C4-2B (cell line): ENCODE results near the gene CDHR3.
"Not testable (repeated sequence)": the region's sequence is repeated elsewhere in the genome, so short reads cannot be mapped to it uniquely, and the experiment has no call there.

Experiments used
- H3K27ac ChIP-seq: fragments of 450-650 bp; 2 replicates; pipeline ENCODE4 v1.5.1; 2017
- ZFX ChIP-seq: fragments of 450-650 bp; IDR thresholded peaks from 2 replicates; pipeline ENCODE4 v1.6.1; 2017
- TF ChIP-seq, protein P1 (sequence below): fragments of 450-650 bp; conservative IDR thresholded peaks from 2 replicates; pipeline ENCODE4 v1.5.1; 2017; ENCODE audit warnings: mild to moderate bottlenecking

CDHR3 gene

DNA sequence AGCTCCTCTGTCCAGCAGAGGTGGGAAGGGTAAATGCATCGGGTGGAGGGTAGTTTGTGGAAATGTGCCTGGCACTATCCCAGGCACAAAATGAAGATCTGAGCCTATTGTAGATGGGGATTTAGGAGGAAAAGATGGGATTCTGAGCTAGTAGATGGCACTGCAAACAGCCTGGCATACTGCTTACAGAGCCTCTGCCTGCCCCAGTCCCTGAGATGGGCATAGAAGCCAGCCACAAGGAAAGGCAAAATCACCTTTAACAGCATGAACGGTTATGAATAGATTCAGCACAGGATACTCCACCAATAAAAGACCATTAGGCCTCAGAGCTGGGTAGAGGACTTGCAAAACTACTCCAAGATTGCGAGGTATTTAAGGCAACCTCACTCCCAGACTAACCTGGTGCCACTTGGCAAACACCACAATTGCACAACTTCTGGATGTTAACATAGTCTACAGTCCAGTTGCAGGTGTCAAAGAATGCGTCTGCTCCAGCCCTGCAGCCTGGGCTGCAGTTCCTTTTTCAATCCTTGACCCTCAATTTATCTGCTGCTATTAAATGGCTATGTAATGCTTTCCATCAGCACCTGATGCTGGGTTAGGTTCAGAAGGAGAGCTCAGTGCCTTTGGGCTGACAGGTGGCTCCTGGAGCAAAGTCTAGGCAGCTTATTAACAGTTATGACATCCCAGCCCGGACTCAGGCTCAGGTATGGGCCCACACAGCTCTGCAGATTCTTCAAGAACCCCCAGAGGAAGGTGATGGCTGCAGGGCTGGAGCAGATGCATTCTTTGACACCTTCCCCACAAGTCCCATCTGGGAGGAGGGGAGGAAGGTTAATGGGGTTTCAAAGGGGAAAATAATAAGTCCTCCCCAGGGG lies 34.0 kb downstream of the CDHR3 start:
- H3K27ac ChIP-seq: no peak overlapping the region
- TF ChIP-seq, protein P1, sequence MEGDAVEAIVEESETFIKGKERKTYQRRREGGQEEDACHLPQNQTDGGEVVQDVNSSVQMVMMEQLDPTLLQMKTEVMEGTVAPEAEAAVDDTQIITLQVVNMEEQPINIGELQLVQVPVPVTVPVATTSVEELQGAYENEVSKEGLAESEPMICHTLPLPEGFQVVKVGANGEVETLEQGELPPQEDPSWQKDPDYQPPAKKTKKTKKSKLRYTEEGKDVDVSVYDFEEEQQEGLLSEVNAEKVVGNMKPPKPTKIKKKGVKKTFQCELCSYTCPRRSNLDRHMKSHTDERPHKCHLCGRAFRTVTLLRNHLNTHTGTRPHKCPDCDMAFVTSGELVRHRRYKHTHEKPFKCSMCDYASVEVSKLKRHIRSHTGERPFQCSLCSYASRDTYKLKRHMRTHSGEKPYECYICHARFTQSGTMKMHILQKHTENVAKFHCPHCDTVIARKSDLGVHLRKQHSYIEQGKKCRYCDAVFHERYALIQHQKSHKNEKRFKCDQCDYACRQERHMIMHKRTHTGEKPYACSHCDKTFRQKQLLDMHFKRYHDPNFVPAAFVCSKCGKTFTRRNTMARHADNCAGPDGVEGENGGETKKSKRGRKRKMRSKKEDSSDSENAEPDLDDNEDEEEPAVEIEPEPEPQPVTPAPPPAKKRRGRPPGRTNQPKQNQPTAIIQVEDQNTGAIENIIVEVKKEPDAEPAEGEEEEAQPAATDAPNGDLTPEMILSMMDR: no peak
- TF ChIP-seq ZFX: no peak

DNA sequence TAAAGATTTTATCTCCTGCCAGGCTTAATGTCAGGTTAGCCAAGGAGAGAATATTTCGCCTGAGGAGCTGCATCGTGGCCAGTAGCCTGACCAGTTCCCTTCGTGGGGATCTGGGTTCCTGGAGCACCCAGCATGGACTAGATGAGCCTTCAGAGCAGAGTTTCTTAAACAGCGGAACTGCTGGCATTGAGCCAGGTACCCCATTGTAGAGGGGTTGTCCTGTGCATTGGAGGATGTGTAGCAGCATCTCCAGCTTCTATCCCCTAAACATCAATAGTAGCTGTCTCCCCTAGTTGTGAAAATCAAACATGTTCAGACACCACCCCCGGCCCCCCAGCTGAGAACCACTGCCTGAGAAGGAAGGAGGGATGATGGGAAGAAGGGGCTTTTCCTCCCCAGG lies 36.2 kb downstream of the CDHR3 start:
- TF ChIP-seq, protein P1: no peak
- TF ChIP-seq ZFX: no peak
- no peak overlapping the region for H3K27ac ChIP-seq

DNA sequence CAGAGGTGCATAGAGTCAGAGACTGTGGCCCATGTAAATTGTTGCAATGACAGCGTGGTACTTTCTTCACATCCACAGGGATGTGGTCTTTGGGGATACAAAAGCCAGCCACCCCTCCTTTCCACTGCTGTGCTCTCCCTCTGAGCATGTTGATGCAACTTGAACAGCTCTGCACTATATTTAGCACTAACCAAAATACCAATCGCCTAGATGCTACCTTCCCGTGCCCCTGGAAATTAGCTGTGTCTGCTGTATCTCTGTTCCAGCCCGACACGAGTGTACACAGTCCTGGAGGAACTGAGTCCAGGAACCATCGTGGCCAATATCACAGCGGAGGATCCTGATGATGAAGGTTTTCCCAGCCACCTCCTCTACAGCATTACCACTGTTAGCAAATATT lies 38.1 kb downstream of the CDHR3 start:
- TF ChIP-seq, protein P1: no peak
- no peak for TF ChIP-seq ZFX
- H3K27ac ChIP-seq: no peak overlapping the region

DNA sequence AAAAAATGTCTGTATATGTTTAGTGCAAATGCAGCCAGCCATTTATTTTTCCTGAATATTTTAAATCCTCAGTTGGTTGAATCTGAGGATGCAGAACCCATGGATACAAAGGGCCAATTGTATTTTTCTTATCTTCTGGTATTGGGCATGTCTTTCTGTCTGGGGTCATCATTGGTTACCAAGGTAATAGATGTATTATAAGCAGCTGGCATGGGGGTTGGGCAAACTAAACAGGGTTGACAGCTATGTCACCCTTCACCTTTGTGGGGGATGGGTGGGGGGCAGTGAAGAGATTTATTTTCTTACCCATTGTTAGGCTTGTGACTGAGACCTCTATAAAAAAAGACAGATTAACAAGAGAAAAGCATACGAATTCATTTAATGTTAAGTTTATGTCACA lies 38.8 kb downstream of the CDHR3 start:
- TF ChIP-seq, protein P1: no peak
- no peak for TF ChIP-seq ZFX
- H3K27ac ChIP-seq: no peak overlapping the region

DNA sequence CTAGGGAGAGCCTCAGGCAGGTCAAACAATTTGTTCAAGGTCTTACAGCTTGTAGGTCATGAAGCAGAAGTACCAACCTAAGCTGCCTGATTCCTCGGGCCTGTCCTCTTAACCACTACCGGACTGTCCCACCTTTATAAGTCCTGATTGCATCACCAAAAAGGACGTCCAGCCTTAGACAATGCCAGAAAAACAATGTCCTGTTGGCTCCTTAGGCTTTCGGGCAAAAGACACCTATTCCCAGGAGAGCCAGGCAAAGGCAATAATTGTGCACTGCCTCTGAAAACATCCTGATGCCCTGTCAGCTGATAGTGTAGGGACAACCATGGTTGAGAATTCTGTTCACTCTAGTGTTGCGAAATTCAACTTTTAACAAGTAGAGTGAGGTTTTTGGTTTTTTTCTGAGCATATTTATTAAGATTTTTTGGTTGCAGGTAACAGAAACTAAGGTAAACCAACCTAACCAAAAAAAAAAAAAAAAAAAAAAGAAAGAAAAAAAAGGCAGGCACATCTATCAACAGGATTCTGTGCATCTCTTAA lies 40.5 kb downstream of the CDHR3 start:
- no peak for TF ChIP-seq ZFX
- TF ChIP-seq, protein P1: no peak
- no peak overlapping the region for H3K27ac ChIP-seq

DNA sequence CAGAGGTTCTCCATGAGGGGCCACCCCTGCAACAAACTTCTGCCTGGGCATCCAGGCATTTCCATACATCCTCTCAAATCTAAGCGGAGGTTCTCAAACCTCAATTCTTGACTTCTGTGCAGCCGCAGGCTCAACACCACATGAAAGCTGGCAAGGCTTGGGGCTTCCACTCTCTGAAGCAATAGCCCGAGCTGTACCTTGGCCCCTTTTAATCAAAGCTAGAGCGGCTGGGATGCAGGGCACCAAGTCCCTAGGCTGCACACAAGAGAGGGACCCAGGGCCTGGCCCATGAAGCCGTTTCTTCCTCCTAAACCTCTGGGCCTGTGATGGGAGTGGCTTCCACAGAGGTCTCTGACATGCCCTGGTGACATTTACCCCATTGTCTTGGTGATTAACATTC lies 43.8 kb downstream of the CDHR3 start:
- TF ChIP-seq ZFX: no peak
- TF ChIP-seq, protein P1: no peak
- no peak overlapping the region for H3K27ac ChIP-seq

DNA sequence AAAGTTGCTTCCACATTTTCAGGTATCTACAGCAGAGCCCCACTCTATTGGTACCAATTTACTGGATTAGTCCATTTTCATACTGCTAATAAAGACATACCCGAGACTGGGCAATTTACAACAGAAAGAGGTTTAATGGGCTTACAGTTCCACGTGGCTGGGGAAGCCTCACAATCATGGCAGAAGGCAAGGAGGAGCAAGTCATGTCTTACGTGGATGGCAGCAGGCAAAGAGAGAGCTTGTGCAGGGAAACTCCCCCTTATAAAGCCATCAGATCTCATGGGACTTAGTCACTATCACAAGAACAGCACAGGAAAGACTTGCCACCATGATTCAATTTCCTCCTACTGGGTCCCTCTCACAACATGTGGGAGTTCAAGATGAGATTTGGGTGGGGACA lies 44.7 kb downstream of the CDHR3 start:
- H3K27ac ChIP-seq: not testable (repeated sequence)
